ENCODE results near the gene SULT1A1.
"Not testable (repeated sequence)": the region's sequence is repeated elsewhere in the genome, so short reads cannot be mapped to it uniquely, and the experiment has no call there.

The SULT1A1 gene

GRCh38 chr16:28591355-28591754, 18.5 kb downstream of the SULT1A1 start:
- no peak for DNase-seq (ENCODE audit: low read depth)

- DNase-seq (ENCODE audit: low read depth): no peak
These were observed 19.2 kb downstream of the SULT1A1 start for GRCh38 chr16:28590384-28591340.

- DNase-seq (ENCODE audit: low read depth): no peak
These were observed 19.9 kb downstream of the SULT1A1 start for GRCh38 chr16:28589930-28590329.

- DNase-seq (ENCODE audit: low read depth): no peak
These were observed 20.8 kb downstream of the SULT1A1 start for GRCh38 chr16:28589069-28589468.

- no peak for DNase-seq (ENCODE audit: low read depth)
These were observed 22.5 kb downstream of the SULT1A1 start for GRCh38 chr16:28587386-28587785.

GRCh38 chr16:28586466-28586865, 23.4 kb downstream of the SULT1A1 start:
- DNase-seq (ENCODE audit: low read depth): no peak

GRCh38 chr16:28585674-28586073, 24.2 kb downstream of the SULT1A1 start:
- DNase-seq (ENCODE audit: low read depth): no peak

GRCh38 chr16:28580726-28581315, 29.0 kb downstream of the SULT1A1 start:
- no peak for DNase-seq (ENCODE audit: low read depth)

GRCh38 chr16:28575446-28576109, 34.3 kb downstream of the SULT1A1 start:
- DNase-seq (ENCODE audit: low read depth): no peak

GRCh38 chr16:28574925-28575324, 34.9 kb downstream of the SULT1A1 start:
- no peak for DNase-seq (ENCODE audit: low read depth)

- DNase-seq (ENCODE audit: low read depth): no peak
These were observed 35.8 kb downstream of the SULT1A1 start for GRCh38 chr16:28573738-28574718.

GRCh38 chr16:28572696-28573510, 36.9 kb downstream of the SULT1A1 start:
- DNase-seq (ENCODE audit: low read depth): no peak

GRCh38 chr16:28569968-28570752, 39.7 kb downstream of the SULT1A1 start:
- DNase-seq (ENCODE audit: low read depth): no peak

GRCh38 chr16:28569021-28569420, 40.8 kb downstream of the SULT1A1 start:
- DNase-seq (ENCODE audit: low read depth): no peak

- no peak for DNase-seq (ENCODE audit: low read depth)
These were observed 42.6 kb downstream of the SULT1A1 start for GRCh38 chr16:28567292-28567691.

- DNase-seq (ENCODE audit: low read depth): not testable (repeated sequence)
These were observed 43.5 kb downstream of the SULT1A1 start for GRCh38 chr16:28566233-28566925.

- DNase-seq (ENCODE audit: low read depth): no peak
These were observed 46.6 kb downstream of the SULT1A1 start for GRCh38 chr16:28563218-28563617.

GRCh38 chr16:28562199-28562598, 47.6 kb downstream of the SULT1A1 start:
- DNase-seq (ENCODE audit: low read depth): no peak

GRCh38 chr16:28561557-28562187, 48.2 kb downstream of the SULT1A1 start:
- no peak for DNase-seq (ENCODE audit: low read depth)
